Measurements from ENCODE around the gene NOL3.
A peak's percentile ranks its signal among the peaks of the same experiment; 100 is the strongest.
"Not testable (repeated sequence)": the region's sequence is repeated elsewhere in the genome, so short reads cannot be mapped to it uniquely, and the experiment has no call there.

NOL3 gene

DNA sequence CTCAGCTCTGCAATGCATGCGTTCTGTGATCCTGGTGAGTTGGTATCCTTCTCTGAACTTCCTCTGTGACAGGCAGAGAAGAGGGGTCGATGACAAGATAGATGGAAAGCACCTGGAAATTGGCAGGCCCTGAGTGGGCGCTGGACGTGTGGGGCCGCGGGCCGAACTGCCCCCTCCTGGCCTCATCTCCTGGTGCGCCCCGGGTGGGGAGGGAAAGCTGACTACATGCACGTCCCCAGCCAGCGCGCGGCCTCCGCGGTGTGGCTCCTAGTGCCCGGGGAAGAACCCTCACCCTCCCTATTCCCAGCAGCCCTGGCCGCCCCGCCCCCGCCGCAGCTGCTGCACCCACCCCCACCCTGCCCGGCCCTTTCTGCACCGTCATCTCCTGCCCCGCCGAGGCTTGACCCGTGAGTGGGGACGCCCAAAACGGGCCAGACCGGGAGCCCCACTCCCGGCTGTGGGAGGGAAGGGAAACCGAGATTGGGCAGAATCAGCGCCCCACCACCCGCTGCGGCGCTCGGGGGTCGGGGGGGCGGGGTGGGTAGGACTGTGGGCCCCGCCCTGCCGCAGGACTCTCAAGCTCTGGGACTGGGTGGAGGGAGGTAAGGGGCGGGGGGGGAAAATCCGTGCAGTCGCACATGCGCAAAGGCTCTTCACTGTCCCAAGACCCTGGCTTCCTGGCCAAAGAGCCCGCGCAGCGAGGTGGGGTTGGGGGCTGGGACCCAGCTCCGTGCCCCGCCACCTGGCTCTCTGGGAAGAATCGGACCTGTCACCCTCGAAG lies at the start of gene NOL3:
Gene NOL3 (plus strand): TSS at position 371 of the 781 bp plus-strand sequence.
- H3K4me3 ChIP-seq (ENCODE audit: low read depth, low read length), result peak within 1 kb of the TSS; percentile 38
- TF ChIP-seq, protein P1, sequence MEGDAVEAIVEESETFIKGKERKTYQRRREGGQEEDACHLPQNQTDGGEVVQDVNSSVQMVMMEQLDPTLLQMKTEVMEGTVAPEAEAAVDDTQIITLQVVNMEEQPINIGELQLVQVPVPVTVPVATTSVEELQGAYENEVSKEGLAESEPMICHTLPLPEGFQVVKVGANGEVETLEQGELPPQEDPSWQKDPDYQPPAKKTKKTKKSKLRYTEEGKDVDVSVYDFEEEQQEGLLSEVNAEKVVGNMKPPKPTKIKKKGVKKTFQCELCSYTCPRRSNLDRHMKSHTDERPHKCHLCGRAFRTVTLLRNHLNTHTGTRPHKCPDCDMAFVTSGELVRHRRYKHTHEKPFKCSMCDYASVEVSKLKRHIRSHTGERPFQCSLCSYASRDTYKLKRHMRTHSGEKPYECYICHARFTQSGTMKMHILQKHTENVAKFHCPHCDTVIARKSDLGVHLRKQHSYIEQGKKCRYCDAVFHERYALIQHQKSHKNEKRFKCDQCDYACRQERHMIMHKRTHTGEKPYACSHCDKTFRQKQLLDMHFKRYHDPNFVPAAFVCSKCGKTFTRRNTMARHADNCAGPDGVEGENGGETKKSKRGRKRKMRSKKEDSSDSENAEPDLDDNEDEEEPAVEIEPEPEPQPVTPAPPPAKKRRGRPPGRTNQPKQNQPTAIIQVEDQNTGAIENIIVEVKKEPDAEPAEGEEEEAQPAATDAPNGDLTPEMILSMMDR (IDR thresholded peaks at IDR 0.05; ENCODE audit: borderline replicate concordance, insufficient read depth, low read depth, low read length), result no peak

DNA sequence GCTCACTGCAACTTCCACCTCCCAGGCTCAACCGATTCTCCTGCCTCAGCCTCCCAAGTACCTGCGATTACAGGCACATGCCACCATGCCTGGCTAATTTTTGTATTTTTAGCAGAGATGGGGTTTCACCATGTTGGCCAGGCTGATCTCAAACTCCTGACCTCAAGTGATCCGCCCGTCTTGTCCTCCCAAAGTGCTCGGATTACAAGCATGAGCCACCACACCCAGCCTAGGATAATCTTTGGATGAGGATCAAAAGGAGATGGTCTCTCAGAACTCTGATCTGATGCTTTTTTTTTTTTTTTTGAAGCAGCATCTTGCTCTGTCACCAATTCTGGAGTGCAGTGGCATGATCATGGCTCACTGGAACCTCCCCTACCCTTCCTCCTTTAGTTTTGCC lies 47.5 kb upstream of the NOL3 start:
- not testable (repeated sequence) for H3K4me3 ChIP-seq (ENCODE audit: low read depth, low read length)

DNA sequence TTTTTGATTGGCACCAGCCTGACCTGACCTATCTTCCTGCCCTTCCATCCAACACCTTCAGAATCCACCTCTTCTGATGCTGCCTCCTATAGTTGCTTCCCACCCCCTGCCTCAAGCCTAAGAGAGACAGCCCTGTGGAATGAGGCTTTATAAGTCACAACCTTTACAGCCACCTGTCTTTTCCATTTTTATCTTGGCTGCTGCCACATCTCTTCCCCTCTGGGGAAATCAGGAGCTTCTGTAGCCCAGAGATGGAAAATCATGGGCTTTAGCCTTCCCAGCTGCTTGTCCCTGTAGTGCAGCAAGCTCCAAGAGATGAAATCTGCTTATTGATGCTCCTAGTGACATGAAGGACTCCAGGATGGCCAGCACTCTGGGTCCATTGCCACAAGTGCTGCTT lies 41.9 kb upstream of the NOL3 start:
- TF ChIP-seq, protein P1 (IDR thresholded peaks at IDR 0.05; ENCODE audit: borderline replicate concordance, insufficient read depth, low read depth, low read length), result no peak

DNA sequence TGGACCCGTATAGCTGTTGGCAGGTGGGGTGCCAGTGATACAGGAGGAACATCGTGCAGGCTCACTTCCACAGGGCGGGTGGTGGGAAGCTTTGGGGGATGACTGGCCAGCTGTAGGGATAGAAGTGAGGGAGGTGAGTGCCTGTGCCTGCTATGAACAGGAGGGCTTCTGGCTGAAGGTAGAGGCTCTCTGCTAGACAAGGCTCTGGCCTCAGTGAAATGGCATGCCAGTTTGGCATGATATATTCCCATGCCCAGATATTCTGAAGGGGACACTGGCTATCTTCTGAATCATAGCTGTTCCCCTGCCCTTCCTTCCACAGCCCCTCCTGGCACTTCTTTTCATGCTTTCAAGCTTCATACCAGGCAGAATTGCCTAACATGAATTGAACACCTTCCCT lies 41.5 kb upstream of the NOL3 start:
- no peak overlapping the region for H3K4me3 ChIP-seq (ENCODE audit: low read depth, low read length)
- TF ChIP-seq, protein P1 (IDR thresholded peaks at IDR 0.05; ENCODE audit: borderline replicate concordance, insufficient read depth, low read depth, low read length), result no peak

More for the DNA sequence above, 41.9 kb upstream of the NOL3 start:
- no peak overlapping the region for H3K4me3 ChIP-seq (ENCODE audit: low read depth, low read length)

DNA sequence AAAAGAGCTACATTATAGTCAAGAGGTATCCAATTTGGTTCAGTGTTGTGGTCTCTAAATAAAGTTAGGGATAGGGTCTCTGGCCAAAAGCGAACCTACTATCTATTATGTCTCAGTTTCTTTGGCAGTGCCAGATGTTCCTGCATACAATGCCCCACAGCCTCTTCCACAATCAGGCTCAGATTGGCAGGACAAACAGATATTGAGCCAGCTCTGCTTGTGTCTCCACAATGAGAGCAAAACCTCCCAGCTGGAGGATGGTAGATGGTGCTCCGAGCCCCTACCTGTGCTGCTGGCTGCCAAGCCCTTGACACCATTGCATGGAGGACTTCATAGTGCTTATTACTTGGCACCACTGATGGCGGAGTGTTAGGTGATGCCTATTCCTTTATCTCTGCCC lies 40.9 kb upstream of the NOL3 start:
- TF ChIP-seq, protein P1 (IDR thresholded peaks at IDR 0.05; ENCODE audit: borderline replicate concordance, insufficient read depth, low read depth, low read length), result no peak
- H3K4me3 ChIP-seq (ENCODE audit: low read depth, low read length), result no peak overlapping the region

DNA sequence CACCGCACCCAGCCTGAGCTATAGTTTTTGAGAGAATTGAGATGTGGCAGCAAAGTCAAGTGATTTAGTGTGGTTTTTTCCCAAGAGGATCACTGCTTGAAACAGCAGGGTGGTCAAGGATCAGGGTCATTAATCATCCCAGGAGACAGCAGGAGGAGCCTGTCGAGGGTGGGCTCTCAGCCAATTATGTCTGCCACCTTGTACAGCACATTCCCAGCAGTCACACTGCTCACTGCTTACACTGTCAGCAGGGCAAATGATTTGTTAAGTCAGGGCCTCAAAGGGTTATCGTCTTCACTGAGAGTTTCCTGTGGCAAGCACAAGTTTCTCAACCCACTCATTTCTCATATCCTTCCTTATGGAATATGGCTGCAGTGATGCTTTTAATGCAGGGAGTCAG lies 32.7 kb upstream of the NOL3 start:
- no peak overlapping the region for H3K4me3 ChIP-seq (ENCODE audit: low read depth, low read length)
- TF ChIP-seq, protein P1 (IDR thresholded peaks at IDR 0.05; ENCODE audit: borderline replicate concordance, insufficient read depth, low read depth, low read length), result no peak

DNA sequence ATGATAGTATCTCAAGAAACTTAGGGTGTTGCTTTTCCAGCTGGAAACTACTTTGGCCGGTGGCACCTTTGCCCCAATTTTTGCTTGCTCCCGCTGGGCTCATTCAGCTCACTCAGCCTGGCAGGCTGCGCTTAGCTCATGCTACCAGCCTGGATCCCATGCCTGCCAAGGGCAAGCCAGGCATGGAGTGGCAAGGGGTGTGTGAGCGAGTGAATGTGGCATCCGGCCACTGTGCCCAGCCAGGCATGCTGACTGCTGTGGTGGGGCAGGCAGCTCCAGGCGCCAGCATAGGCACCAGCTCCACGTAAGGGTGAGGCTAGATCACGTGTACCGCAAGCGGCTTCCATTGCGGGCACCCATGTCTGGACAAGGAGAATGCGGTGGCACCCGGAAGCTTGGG lies 28.9 kb upstream of the NOL3 start:
- H3K4me3 ChIP-seq (ENCODE audit: low read depth, low read length), result no peak overlapping the region
- TF ChIP-seq, protein P1 (IDR thresholded peaks at IDR 0.05; ENCODE audit: borderline replicate concordance, insufficient read depth, low read depth, low read length), result no peak
